Osteoblast (primary cell): Measurements from ENCODE around the gene PCDHA7. TPM values are rescaled to one million over a fixed set of nuclear protein-coding genes. Genes with fewer than 3 reads are reported as not detected.
"Not testable (repeated sequence)": the region's sequence is repeated elsewhere in the genome, so short reads cannot be mapped to it uniquely, and the experiment has no call there.

ENCODE experiments used
- DNase-seq: peaks from one replicate; pipeline ENCODE4 v3.0.0; 2011; ENCODE audit warnings: low spot score, mixed read lengths; ENCODE audit not compliant: insufficient read length; ENCODE audit errors: missing footprints
- H2AFZ ChIP-seq: 2 replicates; pipeline ENCODE4 v1.6.0; 2011; ENCODE audit warnings: mild to moderate bottlenecking, low read length
- H3K27ac ChIP-seq: 2 replicates; pipeline ENCODE4 v1.5.1; 2011; ENCODE audit warnings: mild to moderate bottlenecking, low read depth, low read length, moderate library complexity
- H3K27me3 ChIP-seq: 2 replicates; pipeline ENCODE4 v1.6.0; 2012; ENCODE audit warnings: mild to moderate bottlenecking, control low read depth, inconsistent platforms, low read length, moderate library complexity; ENCODE audit not compliant: insufficient read depth
- H3K36me3 ChIP-seq: 2 replicates; pipeline ENCODE4 v1.5.1; 2011; ENCODE audit warnings: mild to moderate bottlenecking, low read length, control low read depth, moderate library complexity; ENCODE audit not compliant: insufficient read depth
- H3K4me1 ChIP-seq: 2 replicates; pipeline ENCODE4 v1.5.1; 2011; ENCODE audit warnings: mild to moderate bottlenecking, low read length, control low read depth, moderate library complexity; ENCODE audit not compliant: insufficient read depth
- H3K4me2 ChIP-seq: 2 replicates; pipeline ENCODE4 v1.6.0; 2011; ENCODE audit warnings: mild to moderate bottlenecking, low read length; ENCODE audit not compliant: insufficient read depth
- H3K4me3 ChIP-seq: fragments of 200-600 bp; sonication (generic); 3 replicates; pipeline ENCODE4 v1.5.1; 2012; ENCODE audit warnings: mild to moderate bottlenecking, low read length, inconsistent platforms; ENCODE audit not compliant: insufficient read depth
- H3K79me2 ChIP-seq: 2 replicates; pipeline ENCODE4 v1.6.0; 2012; ENCODE audit warnings: mild to moderate bottlenecking, low read length, control low read depth, inconsistent platforms; ENCODE audit not compliant: insufficient read depth
- H3K9me3 ChIP-seq: 2 replicates; pipeline ENCODE4 v1.5.1; 2011; ENCODE audit warnings: low read depth, low read length, control low read depth
- H4K20me1 ChIP-seq: 2 replicates; pipeline ENCODE4 v1.6.0; 2012; ENCODE audit warnings: mild to moderate bottlenecking, low read length, control low read depth; ENCODE audit not compliant: insufficient read depth
- total RNA-seq: library from RNA; depleted of rRNA; stranded (reverse); fragments of >200 nt; gene quantifications from 2 replicates; pipeline ENCODE4 v1.2.3, GENCODE V29; 2012
- TF ChIP-seq, protein P1 (sequence below): IDR thresholded peaks from 2 replicates; pipeline ENCODE4 v1.5.1; 2011; ENCODE audit warnings: mild to moderate bottlenecking, low read depth, low read length, moderate library complexity; ENCODE audit errors: extremely low read depth

Gene PCDHA7
- total RNA-seq, 1 donor, result 0.72 TPM

DNA sequence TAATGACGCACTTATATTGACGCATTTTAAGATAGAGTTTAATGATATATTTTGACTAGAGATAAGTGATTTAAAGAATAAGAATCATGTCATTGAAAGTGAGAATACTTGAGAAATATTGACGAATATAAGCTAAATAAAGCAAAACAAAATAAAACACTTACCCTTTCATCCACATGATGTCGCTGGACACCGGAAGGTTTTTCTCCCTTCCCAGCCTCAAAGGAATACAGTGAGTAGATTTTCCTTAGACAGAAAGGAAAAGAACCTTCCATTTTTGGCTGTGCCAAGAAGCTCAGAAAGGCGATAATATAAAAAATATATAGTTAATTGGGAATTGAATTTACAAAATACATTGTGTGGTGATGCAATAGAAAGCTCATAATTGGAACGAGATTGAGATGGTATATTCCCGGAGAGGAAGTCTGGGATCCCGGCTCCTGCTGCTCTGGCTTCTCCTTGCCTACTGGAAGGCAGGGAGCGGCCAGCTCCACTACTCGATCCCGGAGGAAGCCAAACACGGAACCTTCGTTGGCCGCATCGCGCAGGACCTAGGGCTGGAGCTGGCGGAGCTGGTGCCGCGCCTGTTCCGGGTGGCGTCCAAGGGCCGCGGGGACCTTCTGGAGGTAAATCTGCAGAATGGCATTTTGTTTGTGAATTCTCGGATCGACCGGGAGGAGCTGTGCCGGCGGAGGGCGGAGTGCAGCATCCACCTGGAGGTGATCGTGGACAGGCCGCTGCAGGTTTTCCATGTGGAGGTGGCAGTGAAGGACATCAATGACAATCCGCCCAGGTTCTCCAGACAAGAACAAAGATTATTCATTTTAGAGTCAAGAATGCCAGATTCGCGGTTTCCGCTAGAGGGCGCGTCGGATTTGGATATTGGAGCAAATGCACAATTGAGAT is 12.4 kb upstream of the PCDHA7 start, which contains the start of gene PCDHA5:
PCDHA5 (plus strand) TSS at position 239 of the 906 bp plus-strand sequence.
- DNase-seq, result no peak
- no peaks in the 10 kb centered on the region for H3K27me3 ChIP-seq
- H3K4me2 ChIP-seq, result no peak within 1 kb of the TSS

GRCh38 chr5:140822281-140822629 is 11.8 kb upstream of the PCDHA7 start:
- TF ChIP-seq, protein P1, sequence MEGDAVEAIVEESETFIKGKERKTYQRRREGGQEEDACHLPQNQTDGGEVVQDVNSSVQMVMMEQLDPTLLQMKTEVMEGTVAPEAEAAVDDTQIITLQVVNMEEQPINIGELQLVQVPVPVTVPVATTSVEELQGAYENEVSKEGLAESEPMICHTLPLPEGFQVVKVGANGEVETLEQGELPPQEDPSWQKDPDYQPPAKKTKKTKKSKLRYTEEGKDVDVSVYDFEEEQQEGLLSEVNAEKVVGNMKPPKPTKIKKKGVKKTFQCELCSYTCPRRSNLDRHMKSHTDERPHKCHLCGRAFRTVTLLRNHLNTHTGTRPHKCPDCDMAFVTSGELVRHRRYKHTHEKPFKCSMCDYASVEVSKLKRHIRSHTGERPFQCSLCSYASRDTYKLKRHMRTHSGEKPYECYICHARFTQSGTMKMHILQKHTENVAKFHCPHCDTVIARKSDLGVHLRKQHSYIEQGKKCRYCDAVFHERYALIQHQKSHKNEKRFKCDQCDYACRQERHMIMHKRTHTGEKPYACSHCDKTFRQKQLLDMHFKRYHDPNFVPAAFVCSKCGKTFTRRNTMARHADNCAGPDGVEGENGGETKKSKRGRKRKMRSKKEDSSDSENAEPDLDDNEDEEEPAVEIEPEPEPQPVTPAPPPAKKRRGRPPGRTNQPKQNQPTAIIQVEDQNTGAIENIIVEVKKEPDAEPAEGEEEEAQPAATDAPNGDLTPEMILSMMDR, result no peak
- Histone ChIP-seq H3K4me2 (no peak overlapping the region), H3K27ac (no peak overlapping the region), H3K36me3 (no peaks in the 10 kb centered on the region), H3K79me2 (no peaks in the 10 kb centered on the region), H3K4me3 (no peak overlapping the region), H3K27me3 (no peaks in the 10 kb centered on the region), H4K20me1 (no peaks in the 10 kb centered on the region), H3K9me3 (no peaks in the 10 kb centered on the region), H2AFZ (no peak overlapping the region), H3K4me1 (no peaks in the 10 kb centered on the region)
- DNase-seq, result no peak

More for the DNA sequence above, 12.4 kb upstream of the PCDHA7 start, which contains the start of gene PCDHA5:
- no peaks in the 10 kb centered on the region for H3K9me3 ChIP-seq
- H3K27ac ChIP-seq, result no peak within 1 kb of the TSS
- H3K4me1 ChIP-seq, result no peaks in the 10 kb centered on the region
- TF ChIP-seq, protein P1, result peak; percentile 51
- no peaks in the 10 kb centered on the region for H3K36me3 ChIP-seq
- no peaks in the 10 kb centered on the region for H4K20me1 ChIP-seq
- no peaks in the 10 kb centered on the region for H3K79me2 ChIP-seq
- no peak within 1 kb of the TSS for H3K4me3 ChIP-seq
- no peak within 1 kb of the TSS for H2AFZ ChIP-seq

GRCh38 chr5:140822969-140823368 is 11.1 kb upstream of the PCDHA7 start:
- H2AFZ ChIP-seq, DNase-seq, H3K36me3 ChIP-seq, H3K4me3 ChIP-seq, H4K20me1 ChIP-seq, H3K9me3 ChIP-seq, H3K79me2 ChIP-seq, H3K4me2 ChIP-seq, H3K27ac ChIP-seq, H3K4me1 ChIP-seq, H3K27me3 ChIP-seq: not testable (repeated sequence)

DNA sequence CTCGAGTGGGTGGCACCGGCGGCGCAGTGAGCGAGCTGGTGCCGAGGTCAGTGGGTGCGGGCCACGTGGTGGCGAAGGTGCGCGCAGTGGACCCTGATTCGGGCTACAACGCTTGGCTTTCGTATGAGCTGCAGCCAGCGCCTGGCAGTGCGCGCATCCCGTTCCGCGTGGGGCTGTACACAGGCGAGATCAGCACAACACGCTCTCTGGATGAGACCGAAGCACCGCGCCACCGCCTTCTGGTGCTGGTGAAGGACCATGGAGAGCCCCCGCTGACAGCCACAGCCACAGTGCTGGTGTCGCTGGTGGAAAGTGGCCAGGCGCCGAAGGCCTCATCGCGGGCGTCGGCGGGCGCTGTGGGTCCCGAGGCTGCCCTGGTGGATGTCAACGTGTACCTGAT is 10.6 kb upstream of the PCDHA7 start:
- Histone ChIP-seq H3K4me3 (no peak overlapping the region), H3K9me3 (no peaks in the 10 kb centered on the region), H3K36me3 (no peaks in the 10 kb centered on the region), H3K79me2 (no peaks in the 10 kb centered on the region), H2AFZ (no peak overlapping the region), H4K20me1 (no peaks in the 10 kb centered on the region), H3K4me1 (no peaks in the 10 kb centered on the region), H3K27ac (no peak overlapping the region), H3K27me3 (no peaks in the 10 kb centered on the region), H3K4me2 (no peak overlapping the region)
- TF ChIP-seq, protein P1, result no peak
- no peak for DNase-seq
